Activated CD8-positive, alpha-beta memory T cell treated with anti-CD3 and anti-CD28 coated beads for 36 hours (primary cell): Measurements from ENCODE around the gene CAMK1D. TPM values are rescaled to one million over a fixed set of nuclear protein-coding genes. Genes with fewer than 3 reads are reported as not detected.

Source experiments
- CTCF ChIA-PET: fragments of 350-600 bp; sonication (Branson Sonifier 250); formaldehyde crosslinking; loops from one replicate; lab custom pipeline; 2021; ENCODE audit warnings: antibody characterized with exemption; lab: Charles Lee
- POLR2A ChIA-PET: fragments of 350-600 bp; sonication (Branson Sonifier 250); formaldehyde crosslinking; loops from one replicate; lab custom pipeline; 2021; ENCODE audit warnings: antibody characterized with exemption; lab: Charles Lee
- total RNA-seq, 2 experiments: library from RNA; stranded (reverse); gene quantifications; one replicate each; pipeline ENCODE4 v1.2.3, GENCODE V29; 2021

The CAMK1D gene
- total RNA-seq, 2 experiments from 2014 or later = 8.7 to 11.4 TPM

DNA sequence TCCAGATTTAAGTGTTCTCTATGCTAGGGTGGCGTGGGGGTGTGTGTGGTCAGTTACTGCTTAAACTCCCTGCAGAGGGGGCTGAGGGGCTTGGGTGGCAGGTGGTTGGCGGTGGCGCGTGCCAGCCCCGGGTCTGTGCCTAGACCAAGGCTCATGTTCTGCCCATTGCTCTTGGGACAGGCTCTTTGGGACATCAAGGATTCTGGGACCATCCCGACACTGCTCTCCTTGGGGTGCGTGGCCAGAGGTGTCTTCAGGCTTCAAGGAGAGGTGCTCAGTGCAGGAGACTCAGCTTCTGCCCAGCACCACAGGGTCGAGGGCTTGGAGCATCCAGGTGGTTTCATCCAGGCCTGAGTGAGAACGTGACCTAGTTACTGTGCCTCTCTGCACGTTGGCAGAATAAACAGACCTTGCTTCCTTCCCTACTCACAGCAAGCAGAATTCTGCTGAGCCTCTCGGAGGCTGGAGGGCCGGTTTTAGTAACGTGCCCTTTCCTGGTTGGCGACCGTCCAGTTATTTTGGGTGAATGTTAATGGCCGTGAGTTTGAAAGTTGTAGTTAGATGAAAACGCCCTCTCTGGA lies 39.9 kb downstream of the CAMK1D start:
- ChIA-PET POLR2A (no interaction called here), CTCF (no interaction called here)

DNA sequence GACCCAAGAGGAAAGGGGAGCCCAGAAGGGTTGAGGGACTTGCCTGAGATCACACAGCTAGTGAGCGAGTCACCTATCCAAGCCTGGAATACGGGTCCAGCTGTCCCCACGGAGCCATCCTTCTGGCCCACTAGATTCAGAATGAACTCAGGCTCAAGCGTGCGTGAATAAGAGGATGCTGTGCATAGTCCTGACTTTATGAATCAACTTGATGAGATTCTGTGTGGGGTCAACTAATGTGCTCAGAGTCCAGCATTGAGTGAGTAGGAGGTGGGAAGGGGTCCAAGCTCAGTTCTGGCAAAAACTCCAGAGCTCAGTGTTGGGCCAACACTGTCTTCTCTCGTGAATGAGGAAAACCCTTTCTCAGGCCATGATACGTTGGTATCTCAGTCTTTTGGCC lies 41.4 kb downstream of the CAMK1D start:
- POLR2A ChIA-PET = no interaction called here
- CTCF ChIA-PET = no interaction called here

DNA sequence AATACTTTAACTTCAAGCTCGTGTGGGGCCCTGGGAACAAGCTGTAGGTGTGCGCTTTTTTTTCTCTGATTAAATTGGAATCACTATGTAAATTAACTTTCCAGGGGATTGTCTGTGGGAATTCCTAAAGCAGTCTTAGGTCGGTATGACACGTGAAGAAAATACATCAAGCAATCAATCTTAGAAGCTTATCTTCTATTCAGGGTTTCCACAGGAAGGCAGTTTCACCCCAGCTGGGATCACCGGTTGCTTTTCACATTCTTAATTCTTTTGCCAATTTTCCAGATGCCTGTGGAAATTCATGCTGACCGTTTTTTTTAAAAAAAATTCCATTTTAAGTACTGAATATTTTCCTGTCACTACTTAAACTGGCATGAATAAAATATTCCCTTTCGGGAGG lies 41.9 kb downstream of the CAMK1D start:
- CTCF ChIA-PET = no interaction called here
- POLR2A ChIA-PET = no interaction called here

DNA sequence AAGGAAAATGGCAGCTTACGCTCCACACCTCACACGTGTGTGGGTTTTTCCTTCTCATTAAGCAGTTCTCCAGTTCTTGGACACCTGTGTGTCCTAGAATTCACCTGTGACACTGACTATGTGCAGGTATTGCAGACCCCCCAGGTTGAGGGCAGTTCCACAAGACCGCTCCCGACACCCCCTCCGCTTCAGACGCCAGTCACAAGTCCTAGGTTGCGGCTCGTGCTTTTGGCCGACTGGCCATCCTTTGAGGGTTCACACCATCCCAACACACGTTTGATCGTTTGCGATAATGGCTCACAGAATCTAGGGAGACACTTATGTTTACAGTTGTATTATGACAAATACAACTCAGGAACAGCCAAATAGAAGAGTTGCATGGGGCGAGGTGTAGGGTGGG lies 44.5 kb downstream of the CAMK1D start:
- ChIA-PET CTCF (no interaction called here), POLR2A (no interaction called here)

DNA sequence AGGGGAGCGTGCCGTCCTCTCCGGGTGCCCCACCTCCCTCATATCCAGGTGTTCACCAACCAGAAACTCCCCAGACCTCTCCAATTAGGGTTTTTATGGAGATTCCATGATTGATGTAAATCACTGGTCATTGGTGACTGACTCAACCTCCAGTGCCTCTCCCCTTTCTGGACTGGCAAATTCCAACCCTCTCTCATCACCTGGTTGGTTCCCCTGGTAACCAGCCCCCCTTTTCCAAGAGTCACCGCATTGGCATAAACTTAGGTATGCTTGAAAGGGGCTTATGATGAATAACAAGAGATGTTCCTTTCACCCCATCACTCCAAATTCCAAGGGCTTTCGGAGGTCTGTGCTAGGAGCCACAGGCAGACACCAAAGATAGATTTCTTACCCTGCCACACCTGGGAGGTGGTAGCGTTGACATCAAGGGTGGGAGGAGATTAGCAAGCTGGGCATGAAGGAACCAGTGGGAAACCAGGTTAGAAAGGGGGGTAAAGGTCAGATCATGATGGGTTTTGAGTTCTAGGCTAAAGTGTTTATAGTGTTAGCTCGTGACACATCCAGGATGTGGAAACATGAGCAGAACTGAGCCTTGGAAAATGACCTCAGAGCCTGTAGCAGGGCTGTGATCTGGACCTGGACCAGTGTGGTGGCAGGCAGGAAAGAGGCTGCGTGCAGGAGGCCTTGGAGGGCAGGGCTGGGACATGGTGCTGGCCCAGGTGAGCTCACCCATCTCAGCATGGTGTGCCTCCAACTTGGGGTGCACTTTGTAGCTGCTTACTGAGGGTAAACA lies 45.1 kb downstream of the CAMK1D start:
- ChIA-PET POLR2A (interaction anchor here (0.7 kb wide), 1 partner anchor 61 kb away, joined by 5 read pairs; no protein-coding TSS in a partner anchor), CTCF (interaction anchor here (1.0 to 1.2 kb wide), 3 partner anchors 9 to 262 kb away, joined by 3 read pairs; no protein-coding TSS in a partner anchor)

DNA sequence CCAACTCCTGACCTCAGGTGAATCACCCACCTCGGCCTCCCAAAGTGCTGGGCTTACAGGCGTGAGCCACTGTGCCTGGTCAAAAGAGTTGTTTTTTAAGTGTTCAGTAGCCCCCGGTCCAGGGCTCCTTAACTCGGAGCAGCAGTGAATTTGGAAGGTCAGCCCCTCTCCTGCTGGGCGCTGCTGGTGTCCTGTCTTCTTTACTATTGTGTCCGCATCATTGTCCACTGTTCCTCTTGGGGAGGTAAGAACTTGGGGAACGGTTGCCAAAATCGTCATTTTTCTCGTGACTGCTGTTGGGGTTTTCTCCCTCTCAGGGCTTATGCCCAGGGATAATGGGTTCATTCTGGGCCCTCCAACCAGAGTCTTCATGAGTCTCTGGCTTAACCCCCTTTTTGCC lies 46.7 kb downstream of the CAMK1D start:
- CTCF ChIA-PET = interaction anchor here (1.2 kb wide), 1 partner anchor 30 kb away, joined by 3 read pairs; no protein-coding TSS in a partner anchor

DNA sequence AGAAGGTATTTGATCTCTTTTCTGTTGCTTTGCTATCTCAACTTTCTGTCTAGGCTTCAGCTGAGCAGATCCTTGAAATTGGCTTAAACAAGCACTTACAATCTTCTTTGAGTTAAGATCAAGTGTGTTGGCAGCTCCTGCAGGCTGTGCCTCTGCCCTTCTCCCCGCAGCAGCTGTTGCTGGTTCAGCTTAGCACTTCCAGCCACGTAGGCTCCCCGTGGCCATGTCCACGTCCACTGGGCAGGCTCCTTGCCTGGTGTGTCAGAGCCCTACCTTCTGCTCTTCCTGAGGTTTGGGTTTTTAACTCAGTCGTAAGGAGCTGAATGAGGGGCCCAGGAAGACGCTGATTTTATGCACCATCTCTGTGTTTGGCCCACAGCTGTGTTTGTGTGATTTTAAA lies 47.2 kb downstream of the CAMK1D start:
- POLR2A ChIA-PET = no interaction called here
- CTCF ChIA-PET = no interaction called here

More for the DNA sequence above, 46.7 kb downstream of the CAMK1D start:
- POLR2A ChIA-PET = no interaction called here

DNA sequence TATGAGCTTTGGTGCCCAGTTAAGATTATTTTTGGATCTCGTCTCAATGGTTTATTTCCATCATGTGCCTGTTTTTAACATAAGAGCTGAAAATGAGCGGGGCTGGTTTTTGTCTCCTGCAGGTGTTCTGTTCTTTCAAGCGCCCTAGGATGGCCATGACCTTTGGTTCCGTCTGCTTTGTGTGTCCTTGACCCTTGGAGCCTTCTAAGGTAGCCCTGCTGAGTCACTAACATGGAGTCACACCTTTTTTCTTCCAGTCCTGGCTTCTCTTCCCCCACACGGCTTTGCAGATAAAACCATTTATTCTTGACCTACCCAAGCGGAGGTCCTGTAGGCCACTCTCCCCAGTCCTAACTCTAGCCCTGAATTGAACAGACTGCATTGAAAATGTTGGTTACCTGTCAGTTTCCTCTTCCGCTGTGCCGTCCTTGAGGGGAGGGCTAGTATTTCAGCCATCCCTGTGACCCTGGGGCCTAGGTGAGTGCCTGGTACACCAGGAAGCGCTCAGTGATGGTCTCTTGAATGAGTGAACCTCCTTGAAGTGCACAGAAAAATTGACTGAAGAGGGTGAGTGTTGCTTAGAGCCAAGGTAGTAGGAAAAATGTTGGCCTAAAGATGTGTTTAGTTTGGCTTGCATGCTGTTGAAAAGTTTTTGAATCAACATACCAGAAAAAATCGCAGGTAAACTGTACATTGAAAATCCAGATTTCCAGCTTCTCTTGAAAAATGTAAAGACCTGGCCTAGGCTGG lies 48.0 kb downstream of the CAMK1D start:
- ChIA-PET CTCF (interaction anchor here (0.6 kb wide), 1 partner anchor 238 kb away, joined by 3 read pairs; no protein-coding TSS in a partner anchor), POLR2A (no interaction called here)

DNA sequence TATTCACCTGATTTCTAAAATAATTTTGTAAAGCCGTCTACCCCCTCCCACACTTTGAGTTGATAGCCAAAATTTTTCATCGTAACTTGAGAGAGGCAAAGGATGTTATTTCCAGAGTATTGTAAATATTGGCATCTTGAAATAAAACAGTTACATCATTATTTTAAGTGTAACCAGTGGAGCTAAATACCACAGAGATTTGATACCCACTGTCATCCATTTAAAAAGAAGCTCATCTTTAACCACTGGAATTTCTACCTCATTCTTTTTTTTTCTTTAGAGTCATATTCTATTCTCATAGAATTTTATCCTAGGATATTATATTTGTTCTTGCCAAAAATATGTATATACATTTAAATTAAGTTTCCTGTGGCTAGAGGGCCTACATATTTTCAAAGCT lies 48.6 kb downstream of the CAMK1D start:
- CTCF ChIA-PET = interaction anchor here (0.6 kb wide), 1 partner anchor 239 kb away, joined by 3 read pairs; no protein-coding TSS in a partner anchor

DNA sequence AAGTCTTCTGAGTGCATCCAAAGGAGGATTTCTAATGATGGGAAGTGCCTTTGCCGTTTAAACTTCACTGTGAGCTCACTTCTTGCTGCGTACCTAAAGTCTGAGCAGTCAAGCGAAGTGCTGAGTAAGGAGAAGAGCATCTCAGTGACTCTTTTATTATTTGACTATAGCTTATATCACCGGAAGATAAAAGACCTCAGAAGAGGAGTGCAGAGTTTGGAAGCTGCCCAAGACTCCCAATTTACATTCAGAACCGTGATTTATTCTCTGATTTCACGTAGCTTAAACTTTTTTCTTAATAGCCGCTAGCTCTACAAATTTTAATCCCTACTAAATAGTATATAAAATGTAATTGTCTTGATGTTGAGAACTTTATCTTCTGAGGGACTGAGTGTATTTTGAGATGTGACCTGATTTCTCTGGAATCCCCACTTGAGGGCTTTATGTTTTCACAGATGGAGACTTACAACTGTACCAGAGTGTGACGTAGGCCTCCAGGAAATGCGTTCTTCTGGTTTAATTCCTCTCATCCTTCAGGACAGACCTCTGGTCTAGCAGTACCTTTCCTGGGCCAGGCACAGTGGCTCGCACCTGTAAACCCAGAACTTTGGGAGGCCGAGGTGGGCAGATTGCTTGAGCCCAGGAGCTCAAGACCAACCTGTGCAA lies 51.1 kb downstream of the CAMK1D start:
- POLR2A ChIA-PET = no interaction called here
- CTCF ChIA-PET = no interaction called here

More for the DNA sequence above, 48.6 kb downstream of the CAMK1D start:
- POLR2A ChIA-PET = no interaction called here

DNA sequence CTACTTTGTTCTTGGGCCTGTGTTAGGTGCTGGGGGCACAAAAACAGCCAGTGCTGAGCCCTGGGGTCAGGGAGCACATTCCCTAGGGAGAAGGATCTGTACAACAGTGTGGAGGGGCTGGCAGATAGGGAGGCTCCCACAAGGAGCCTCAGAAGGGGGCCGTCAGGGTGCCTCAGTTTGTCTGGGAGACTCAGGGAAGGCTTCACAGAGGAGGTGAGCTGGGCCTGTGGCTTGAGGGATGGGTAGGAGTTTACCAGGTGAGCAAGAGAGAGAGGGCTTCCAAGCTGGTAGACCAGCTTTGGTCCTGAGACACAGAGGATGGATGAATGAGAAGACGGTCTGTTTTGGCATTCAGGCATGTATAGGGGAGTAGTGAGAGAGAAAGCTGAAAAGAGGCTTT lies 52.1 kb downstream of the CAMK1D start:
- CTCF ChIA-PET = interaction anchor here (0.6 to 0.7 kb wide), 2 partner anchors 97 to 542 kb away, joined by 3 read pairs; no protein-coding TSS in a partner anchor
- POLR2A ChIA-PET = no interaction called here

DNA sequence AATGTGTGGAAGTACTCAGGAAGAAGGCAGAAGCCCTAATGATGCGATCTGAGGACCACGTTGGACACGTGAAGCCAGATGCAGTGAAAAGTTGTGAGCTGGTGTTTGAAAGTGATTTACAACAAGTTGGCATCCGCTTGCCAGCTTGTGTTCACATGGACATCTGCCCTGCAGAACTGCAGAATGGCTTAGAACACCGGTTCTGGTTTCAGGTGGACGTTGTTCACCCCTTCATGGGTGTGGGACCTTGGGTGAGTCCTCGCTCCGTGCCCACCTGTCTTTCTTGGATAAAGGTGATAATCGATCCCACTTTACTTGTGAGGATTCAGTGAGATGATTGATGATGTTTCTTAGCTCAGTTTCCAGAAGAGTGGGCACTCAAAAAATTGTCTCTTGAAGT lies 53.8 kb downstream of the CAMK1D start:
- CTCF ChIA-PET = interaction anchor here (1.0 to 1.2 kb wide), 2 partner anchors 8 to 9 kb away, joined by 3 read pairs; no protein-coding TSS in a partner anchor
- POLR2A ChIA-PET = interaction anchor here (0.6 kb wide), 1 partner anchor 251 kb away, joined by 8 read pairs; no protein-coding TSS in a partner anchor

DNA sequence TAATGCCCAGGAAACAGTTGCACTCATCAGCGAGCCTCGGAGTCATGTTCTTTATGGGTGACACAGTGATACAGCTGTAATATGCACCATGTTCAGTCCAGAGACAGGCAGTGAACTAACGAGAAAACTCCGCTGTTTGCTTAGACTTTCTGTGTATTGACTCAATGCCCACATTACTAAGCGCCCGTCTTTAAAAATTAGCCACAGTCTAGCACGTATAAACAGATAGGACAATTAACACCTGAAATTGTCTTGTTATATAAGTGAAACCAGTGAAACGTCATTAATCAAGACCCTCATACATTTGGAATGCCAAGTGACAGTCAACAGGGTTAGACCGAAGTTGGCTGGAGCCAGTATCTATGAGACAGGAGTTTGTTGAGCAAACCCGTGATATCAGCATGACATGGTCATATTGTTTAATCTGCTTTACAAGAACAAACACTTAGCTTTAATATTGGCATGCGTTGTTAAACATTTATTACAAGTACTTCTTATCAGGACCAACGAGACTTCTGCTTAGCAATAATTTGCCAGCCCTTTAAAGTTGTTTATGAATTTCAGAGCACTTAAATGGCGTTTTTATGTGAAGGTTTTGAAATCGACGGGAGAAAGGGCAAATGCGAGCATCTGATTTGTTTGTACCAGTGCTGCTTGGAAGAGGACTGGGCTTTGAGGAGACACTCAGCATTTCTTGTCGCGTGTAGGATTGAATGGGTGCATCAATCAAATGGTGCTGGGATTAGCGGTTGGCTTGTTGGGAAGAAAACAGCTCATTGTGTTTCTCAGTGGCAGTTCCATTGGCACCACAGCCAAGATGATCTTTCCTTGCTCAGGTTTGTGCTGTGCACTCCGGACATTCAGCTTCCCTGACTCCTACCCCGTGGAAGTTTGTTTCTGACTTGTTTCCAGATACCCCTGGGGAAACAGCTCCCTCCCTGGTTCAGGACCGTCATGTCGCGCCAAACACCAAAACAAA lies 56.3 kb downstream of the CAMK1D start:
- POLR2A ChIA-PET = interaction anchor here (0.5 kb wide), 1 partner anchor 109 kb away, joined by 3 read pairs; no protein-coding TSS in a partner anchor
- CTCF ChIA-PET = no interaction called here

DNA sequence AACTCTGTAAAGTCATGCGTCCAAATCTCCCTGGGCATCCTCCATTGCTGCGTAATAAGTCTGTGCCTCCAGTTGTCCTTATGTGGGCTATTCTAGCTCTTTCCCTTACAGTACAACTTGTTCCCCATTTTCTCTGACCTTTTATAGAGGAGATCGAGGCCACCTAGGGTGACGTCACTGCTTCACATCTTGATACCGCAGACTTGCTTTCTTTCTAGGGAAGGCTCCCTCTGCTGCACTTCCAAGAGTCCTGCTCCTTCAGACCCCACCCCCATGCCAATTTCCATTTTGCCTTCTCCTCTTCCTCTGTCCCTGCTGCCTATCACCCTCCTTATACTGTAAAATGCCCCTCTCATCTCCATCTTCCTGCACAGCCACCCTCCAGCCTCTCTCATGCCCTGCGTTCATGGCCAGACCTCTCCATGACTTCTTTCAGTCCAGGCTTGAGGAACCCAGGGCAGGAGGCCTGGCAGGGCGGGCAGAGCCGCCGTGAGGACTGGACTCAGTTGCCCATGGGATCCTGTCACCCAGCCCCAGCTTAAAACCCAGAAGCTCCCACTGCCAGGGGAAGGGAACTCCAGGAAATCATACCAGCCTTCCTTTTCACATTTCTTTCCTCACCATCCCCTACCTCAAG lies 57.5 kb downstream of the CAMK1D start:
- POLR2A ChIA-PET = no interaction called here

DNA sequence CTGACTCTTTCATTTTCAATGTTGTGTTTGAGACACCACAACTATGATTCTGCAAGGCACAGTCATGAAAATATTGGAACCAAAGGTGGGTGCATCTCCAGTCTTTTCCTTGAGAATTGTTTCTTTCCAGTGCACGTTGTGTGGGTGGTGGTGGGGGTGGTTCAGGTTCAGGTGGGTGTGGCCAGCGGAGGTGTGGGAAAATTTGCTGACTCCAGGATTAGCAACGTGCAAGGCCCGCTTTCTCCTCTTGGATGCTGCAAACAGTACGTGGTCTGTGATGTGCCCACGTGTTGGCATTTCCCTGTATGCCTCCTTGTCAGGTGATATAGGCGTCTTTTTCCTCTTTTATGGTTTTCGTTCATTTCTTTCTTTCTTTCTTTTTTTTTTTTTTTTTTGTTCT lies 59.1 kb downstream of the CAMK1D start:
- CTCF ChIA-PET = no interaction called here
- POLR2A ChIA-PET = no interaction called here

More for the DNA sequence above, 57.5 kb downstream of the CAMK1D start:
- CTCF ChIA-PET = no interaction called here

DNA sequence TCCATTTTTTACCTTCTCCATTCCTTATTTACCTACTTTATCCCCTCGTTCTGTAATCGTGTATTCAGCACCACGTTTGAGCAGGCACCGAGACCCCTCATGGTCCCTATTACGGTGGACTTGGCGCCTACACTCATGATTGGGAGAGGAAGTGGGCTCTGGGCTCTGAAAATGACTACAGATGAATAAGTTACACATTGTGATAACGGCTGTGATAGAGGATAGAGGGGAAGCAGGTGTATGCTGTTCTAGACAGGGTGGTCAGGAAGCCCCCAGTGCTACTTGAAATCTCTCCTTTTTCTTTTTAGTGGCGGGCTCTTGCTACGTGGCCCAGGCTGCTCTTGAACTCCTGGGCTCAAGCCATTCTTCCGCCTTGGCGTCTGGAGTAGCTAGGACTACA lies 59.8 kb downstream of the CAMK1D start:
- POLR2A ChIA-PET = no interaction called here
- CTCF ChIA-PET = no interaction called here

DNA sequence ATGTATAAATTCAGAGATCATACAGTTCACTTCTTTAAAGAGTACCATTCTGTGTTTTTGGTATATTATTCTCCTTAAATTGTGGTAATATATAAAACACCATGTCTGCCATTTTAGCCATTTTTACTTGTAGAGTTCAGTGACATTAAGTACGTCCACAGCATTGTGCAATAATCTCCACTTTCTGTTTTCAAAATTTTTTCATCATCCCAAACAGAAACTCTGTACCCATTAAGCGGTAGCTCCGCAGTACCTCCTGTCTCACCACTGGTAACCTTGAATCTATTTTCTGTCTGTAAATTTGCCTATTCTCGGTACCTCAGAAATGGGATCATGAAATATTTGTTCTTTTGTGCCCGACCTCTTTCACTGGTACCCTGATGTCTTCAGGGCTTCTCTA lies 60.3 kb downstream of the CAMK1D start:
- ChIA-PET CTCF (no interaction called here), POLR2A (no interaction called here)
